NCI-H187 (cell line): Measurements from ENCODE around the gene KRTAP16-1.
"Not testable (repeated sequence)": the region's sequence is repeated elsewhere in the genome, so short reads cannot be mapped to it uniquely, and the experiment has no call there.

Source experiments
- DNase-seq, 2 experiments: peaks; one replicate each; lab custom pipeline; 2025; lab: John Stamatoyannopoulos, UW

KRTAP16-1 gene, protein sequence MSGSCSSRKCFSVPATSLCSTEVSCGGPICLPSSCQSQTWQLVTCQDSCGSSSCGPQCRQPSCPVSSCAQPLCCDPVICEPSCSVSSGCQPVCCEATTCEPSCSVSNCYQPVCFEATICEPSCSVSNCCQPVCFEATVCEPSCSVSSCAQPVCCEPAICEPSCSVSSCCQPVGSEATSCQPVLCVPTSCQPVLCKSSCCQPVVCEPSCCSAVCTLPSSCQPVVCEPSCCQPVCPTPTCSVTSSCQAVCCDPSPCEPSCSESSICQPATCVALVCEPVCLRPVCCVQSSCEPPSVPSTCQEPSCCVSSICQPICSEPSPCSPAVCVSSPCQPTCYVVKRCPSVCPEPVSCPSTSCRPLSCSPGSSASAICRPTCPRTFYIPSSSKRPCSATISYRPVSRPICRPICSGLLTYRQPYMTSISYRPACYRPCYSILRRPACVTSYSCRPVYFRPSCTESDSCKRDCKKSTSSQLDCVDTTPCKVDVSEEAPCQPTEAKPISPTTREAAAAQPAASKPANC

DNA sequence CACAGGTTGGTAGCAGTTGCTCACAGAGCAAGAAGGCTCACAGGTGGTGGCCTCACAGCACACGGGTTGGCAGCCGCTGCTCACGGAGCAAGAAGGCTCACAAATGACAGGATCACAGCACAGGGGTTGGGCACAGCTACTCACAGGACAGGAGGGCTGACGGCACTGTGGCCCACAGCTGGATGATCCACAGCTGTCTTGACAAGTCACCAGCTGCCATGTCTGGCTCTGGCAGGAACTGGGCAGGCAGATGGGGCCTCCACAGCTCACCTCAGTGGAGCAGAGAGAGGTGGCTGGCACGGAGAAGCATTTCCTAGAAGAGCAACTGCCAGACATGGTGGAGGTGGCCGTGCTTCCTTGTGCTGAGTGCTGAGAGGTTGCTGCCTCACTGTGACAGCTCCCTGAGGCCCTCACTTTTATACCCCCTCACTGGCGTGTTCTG lies at the start of gene KRTAP16-1:
TSS of gene KRTAP16-1 (minus strand) at position 392 of the 442 bp plus-strand sequence. CDS start at position 336, 56 bp downstream.
- no peak for DNase-seq

DNA sequence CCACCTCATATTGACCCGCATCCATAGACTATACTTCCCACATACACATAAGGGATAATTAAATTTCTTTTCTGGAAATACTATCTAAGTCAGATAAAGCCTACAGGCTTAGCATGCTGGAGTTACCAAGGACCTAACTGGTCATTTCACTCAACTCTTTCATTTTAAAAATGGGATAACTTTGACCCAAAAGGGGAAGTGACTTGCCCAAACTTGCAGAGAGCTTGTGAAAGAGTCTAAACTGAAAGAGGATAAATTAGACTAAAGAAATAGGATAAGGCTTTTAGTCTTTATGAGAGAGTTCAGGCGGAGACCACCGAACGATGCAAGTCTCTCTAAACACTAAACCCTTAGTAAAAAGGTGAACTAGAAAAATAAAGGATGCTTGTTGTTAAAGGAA lies 45.4 kb upstream of the KRTAP16-1 start:
- DNase-seq = no peak

DNA sequence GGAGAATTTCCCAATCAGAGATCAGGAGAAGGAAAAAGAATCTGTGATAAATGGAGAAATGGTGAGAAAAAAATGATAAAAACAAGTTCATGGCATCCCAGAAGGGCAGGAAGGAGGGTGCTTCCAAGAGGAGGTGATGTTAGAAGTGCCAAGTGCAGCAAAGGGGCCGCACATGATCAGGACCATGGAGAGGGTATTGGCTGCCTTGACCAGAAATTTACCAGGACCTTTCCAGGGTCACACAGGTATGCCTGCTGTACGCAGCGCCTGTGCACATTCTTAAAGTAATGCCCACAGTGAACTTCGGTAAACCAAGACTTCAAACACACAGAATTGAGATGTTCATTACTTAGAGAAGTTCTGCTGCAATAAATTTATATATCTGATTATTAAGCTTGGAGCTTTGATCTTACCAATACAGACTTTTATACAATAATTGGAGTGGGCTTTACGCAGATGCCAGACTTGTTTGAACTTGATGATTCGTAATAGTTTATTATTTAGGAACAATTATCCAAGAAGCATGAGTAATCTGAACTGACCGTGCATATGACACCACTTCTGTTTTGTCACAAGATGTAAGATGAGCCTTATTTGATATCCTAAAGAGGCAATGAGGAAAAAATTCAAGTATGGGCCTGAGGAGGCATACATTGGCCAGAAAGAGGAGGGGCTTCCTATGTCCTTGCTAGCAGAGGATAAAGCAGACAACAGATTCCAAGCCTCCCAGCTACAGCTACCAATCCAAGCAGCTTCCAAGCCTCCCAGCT lies 43.7 kb upstream of the KRTAP16-1 start:
- no peak for DNase-seq

DNA sequence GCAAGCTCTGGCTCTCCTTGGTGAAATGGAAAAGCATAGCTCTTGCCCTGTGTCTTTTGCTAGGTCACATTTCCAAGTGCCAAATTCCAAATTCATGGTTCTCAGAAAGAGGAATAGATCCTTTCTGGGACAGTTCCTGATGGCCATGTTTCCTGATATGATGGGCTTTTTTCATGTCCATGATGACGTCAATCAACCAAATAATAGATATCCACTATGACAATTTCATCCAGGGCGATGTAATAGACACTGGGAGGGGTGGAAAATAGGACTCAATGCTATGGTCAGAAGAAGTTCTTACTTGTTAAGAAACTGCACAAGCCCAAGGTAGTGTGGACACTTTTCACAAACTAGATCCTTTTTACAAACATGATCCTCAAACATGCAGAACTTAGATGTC lies 42.1 kb upstream of the KRTAP16-1 start:
- DNase-seq = no peak

DNA sequence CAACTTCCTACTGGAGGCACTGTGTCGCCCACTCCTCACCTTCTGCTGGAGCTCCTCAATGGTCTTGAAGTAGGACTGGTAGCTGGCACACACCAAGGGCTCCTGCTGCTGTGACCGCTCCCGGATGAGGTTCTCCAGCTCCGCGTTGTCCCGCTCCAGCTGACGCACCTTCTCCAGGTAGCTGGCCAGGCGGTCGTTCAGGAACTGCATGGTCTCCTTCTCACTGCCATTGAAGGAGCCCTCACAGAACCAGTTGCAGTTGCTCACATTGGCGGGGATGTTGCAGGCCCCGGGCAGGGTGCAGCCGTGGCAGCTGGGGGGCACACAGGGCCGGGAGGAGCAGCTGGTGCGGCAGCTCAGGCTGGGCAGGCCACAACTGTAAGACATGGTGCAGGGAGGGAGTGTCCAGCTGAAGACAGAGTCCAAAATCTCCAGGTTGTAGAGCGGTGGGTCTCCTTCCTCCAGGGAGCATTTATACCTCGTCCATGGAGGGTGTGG lies 41.3 kb upstream of the KRTAP16-1 start, which contains the start of gene KRT33A:
TSS of gene KRT33A (minus strand) at position 448 of the 498 bp plus-strand sequence. CDS start at position 387, 61 bp downstream.
- not testable (repeated sequence) for DNase-seq

DNA sequence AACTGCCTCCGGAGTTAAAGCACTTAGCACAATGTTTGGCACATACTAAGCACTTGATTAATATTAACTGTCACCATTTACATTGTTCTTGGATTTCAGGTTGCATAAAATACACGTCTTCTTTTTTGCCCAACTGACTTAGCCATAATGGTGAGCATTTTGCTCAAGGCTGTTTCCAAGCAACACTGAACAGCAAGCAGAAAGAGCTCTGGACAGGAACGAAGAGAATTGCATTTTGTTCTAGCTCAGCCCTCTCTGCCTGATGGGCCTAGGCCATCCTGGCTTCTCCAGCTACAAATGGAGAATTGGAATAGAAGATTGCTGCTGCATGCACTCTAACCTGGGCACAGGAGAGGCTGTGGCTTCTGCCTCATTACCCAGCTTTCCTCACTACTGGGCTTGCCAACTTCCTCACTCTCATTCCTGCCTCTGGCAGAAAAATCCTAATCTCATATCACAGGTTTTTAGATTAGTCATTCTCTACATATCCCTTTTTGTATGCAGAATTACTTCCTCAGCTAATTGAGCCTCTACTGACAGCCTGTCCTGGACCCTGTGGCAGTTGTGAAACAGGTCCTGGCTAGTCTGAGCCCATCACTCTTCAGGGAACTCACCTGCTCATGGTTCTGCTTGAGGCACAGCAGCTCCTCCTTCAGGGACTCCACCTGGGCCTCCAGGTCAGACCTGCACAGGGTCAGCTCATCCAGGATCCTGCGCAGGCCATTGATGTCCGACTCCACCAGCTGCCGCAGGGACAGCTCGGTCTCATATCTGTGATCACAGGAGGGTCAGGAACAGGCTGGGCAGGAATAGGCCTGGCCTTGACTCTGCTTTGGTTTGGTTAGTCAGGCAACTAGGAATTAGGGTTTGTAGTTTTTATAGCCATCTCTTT lies 39.0 kb upstream of the KRTAP16-1 start:
- no peak for DNase-seq

DNA sequence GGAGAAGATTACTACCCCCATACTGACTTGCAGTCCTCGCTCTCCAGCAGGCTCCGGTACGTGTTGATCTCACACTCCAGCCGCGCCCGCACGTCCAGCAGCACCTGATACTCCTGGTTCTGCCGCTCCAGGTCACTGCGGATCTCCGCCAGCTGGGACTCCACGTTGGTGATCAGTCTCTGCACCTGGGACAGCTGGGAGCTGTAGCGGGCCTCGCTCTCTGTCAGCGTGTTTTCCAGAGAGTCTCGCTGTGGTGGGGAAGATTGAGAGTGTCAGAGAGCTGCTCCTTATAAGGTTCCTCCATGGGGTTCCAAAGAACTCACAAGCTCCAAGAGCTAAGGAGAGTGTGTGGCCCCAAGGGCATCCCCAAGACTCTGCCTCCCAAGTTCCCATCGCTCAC lies 37.3 kb upstream of the KRTAP16-1 start:
- not testable (repeated sequence) for DNase-seq

DNA sequence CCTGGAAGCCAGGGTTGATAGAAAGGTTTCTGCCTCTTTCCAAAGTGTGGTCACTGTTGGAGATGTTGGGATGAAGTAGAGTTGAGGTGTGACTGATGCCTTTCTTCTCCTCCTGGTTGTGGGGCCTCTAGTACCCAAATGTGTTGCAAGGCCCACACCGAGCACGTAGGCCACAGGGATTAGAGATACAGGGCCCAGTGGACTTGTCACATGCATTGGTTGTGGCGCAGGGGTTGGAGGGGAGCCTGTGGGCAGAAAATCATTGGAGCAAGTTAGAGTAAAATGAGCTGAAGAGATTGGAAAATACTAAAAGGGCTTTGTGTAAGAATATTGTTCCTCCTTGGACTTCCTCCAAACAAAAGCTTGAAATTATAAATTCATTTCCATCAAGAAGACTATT lies 36.9 kb upstream of the KRTAP16-1 start:
- DNase-seq = no peak

DNA sequence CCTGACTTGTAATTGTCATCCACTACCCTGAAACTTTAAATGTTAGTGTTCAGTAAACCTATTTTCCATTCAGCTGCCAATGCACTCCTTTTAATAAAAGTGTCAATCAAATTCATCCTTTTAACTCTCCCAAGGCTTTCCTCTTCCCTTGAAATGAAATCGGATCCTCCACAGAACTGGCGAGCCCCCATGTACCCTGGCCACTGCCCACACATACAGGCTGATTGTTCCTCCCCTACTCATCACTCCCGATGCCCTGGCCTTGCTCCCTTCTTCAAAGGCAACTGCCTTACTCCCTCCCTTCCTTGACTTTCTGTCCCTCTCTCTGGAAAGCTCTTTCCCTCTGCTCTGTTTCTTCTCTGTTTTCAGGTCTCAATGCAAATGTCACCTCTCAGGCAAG lies 33.9 kb upstream of the KRTAP16-1 start:
- DNase-seq = no peak

DNA sequence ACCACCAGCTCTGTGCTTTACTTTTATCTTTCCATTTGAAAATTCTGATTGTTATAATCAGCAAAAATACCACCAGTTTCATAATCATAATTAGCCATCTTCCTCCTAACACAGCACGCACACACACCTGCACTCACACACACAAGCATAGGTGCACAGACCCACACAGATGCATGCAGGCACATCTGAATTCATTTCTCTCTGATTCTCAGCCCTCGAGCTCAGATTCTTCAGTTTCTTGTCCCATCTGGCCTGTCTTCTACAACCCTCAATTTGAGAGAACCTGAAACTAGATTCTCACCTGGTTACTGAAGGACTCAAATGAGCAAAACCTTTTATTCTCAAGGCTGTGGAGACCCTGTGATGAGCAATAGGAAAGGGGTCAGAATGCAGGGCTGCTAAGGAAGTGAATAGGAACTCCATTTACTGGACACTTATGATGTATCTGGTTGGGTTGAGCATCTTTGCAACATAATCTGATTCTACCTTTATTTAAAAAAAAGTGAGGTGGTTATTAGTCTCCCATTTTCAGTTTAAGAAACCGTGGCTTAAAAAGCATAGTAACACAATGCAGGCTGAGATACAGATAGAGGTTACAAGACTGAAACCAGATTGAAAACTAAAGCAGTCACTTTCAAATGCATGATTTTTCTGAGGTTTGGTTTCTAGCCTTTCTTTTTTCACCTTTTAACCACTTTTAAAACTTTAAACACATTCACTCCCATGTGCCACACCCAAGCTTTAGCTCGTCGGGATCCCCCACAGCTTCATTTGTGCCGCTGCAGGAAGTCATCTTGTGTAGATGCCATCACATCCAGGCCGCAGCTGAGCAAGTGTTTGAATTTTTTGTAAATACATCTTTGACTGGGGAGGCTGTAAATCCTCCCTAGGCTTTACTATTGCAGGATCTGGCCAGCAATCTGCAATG lies 32.1 kb upstream of the KRTAP16-1 start:
- no peak for DNase-seq

DNA sequence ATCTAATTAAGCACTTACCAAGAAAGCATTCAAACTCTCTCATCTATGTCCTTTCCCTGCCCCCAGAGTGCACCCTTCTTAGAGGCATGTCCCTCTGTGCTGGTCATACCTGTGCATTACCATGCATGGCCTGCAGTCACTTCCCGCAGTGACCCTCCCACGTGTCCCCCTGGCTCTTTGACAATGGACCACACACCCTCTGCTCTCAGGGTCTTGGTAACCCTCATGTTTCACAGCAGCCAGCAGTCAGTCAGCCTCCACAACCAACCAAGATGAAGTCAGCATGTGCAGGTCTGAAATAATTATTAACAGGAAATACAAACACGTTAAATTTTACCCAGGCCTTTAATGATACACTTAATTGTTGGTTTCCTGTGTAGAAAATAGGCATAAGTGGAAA lies 31.4 kb upstream of the KRTAP16-1 start:
- DNase-seq = no peak

DNA sequence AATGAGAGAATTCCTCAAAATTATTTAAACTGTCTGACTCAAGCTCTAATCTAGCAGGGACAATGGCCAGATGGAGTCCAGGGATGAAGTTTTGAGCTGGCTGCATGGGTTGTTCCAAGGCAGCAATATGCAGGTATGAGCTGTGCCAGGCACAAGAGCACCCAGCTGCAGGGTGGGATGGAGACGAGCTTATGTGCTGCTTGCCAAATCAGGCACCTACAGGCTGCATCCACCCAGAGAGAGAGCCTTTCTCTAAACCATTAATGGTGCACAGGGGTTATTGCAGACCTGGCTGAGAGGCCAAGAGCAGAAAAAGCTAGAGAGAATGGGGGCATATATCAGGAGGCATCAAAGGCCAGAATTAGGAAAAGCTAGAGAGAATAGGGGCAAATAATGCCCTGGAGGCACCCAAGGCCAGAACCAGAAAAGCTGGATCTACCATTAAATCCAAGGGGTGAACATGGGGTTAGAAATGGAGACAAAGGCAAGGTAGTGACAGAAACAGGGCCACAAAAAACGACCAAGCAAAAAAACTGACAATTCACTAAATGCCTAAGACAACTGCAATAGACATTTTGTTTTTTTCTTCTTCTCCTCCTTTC lies 30.6 kb upstream of the KRTAP16-1 start:
- no peak for DNase-seq

DNA sequence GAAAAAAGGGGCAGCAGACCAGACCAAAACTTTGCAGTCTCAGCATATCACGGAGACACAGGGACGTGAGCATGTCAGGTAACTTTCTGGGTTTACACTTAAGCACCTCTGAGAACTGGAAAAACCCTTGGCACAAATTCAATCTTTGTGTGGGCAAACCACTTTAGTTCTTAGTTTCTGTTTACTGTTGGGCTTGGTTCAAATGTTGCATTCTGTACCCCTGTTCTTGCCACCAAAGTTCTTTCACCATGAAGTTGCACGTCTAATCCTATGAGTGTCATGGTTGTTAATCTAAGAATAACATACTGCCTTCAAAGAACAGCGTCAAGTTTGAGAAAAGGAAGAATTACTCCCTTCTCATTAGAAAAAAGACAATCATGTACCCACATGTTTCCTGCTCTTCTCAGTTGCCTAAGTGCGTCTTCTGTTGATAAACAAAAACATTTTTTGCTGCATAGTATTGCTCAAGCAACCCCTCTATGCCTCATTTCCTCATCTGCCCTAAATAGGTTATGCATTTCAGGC lies 29.9 kb upstream of the KRTAP16-1 start:
- DNase-seq = no peak

DNA sequence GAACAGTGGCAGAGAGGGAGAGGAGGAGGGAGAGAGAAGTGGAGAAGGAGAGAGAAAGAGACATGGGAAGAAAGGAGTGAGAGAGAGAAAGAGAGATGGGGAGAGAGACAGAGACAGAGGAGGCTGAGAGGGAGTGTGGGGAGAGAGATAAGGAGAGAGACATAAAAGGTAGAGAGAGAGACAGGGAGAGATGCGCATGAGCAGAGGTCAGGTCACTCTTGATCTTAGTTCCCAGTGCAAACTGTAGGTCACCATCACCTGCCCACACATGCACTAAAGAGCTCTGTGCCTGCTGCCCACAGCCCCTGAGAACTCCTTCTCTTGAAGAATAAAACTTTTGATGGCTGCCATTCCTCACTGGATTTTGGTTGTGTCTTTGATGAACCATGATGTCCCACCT lies 26.6 kb upstream of the KRTAP16-1 start:
- no peak for DNase-seq

DNA sequence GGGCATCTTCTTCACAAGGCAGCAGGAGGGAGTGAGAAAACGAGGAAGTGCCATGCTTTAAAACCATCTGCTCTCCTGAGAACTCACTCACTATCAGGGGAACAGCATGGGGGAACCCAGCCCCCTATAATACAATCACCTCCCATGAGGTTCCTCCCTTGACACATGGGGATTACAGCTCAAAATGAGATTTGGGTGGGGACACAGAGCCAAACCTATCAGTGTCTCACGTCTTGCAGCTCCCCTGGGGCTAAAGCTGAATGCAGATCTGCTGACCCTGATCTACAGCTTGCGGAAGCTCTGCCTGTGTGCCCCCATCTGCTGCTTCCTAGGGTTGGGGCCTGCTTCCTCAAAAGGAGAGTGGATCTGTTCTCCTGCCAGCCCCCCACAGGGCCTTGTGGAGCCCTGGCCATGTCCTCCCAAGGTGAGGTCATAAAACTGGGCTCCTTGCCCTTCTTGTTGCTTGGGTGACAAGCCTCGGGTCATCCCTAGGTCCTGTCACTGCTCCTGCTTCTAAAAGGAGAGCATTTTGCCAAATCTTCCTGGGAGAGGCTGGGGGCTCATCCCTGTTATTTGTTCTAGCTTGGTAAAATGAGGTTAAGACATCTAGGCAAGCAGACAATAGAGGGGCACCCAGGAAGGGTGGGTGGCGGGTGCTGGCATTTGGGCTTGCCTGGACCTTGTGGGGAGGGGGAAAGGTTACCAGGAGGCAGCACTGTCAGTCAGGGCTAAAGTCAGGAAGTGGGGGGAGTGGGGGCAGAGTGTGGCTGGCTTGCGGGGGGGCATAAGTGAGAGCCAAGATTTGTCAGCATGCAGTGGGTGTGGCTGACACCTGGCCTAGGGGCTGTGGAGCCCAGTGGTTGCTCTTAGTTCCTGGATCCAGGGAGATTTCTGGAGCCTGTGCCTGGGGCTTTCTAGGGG lies 25.5 kb upstream of the KRTAP16-1 start:
- DNase-seq = no peak

DNA sequence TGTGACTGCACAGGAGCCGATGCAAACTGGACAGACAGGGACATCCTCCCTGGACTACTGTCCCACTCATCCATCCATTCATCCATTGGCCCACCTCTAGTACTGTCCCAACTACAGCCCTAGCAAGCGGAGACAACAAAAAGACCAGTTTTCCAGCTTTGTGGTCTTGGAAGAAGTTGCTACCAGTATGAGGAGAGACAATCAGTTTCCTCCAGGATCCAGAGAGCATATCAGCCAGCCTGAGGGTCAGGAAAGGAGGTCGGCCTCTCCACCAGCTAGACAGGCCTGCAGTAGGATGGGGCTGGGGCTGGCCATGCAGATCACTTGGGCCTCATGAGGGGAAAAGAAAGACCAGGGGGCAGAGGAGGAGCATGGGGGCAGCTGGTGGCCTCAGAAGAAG lies 24.7 kb upstream of the KRTAP16-1 start:
- no peak for DNase-seq

DNA sequence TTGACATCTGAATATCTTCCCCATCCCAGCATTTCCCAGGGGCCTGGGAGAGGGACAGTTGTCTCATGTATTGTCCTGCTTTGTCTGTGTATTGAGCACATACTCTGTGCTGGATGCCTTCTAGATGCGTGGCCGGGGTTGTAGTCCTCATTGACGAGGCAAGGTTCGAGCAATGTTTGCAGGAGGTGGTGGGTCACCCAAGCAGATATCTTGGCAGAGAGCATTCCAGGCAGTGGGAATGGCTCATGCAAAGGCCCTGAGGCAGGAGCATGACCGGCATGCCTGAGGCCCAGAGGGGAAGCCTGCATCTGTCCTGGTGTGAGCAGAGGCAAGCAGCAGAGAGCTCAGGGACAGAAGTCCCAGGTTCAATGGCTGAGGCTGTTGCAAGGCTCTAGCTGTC lies 24.0 kb upstream of the KRTAP16-1 start:
- no peak for DNase-seq

DNA sequence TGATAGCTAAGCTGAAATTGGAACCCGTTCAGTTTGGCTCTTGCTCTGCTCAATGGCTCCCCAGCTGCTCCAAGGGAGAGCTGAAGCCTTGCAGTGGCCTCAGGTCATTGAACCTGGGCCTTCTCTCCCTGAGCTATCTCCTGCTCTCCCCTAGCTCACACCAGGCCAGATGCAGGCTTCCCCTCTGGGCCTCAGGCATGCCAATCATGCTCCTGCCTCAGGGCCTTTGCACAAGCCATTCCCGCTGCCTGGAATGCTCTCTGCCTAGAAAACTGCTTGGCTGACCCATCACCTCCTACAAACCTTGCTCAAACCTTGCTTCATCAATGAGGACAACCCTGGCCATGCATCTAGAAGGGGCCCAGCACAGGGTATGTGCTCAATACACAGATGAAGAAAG lies 23.1 kb upstream of the KRTAP16-1 start:
- DNase-seq = no peak

DNA sequence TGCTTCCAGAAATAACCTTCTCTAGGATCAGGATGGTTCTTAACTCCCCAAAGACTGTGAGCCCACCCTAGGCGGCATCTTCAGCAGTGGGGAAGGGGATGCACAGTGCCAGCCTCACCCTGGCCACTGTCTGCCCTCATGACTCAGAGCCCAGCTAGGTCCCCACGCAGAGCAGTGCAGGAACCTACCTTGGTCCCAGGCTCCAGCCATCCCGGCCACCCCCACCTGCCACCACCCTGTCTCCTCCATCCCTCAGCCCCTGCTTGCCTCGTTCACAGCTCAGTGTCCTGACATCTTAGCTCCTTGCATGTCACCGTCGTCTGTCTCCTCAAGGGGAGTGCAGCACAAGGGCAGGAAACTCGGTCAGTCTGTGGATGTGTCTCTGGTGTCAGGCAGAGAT lies 22.5 kb upstream of the KRTAP16-1 start:
- no peak for DNase-seq
